ENCODE results near the gene CALML5. TPM values are rescaled to one million over a fixed set of nuclear protein-coding genes. Genes with fewer than 3 reads are reported as not detected.

Gene CALML5
- total RNA-seq, 1 donor from 2014 or later = not detected

- intact Hi-C loops (cut with micrococcal nuclease) = no loop called here
Measured at GRCh38 chr10:5515948-5516761, 16.8 kb upstream of the CALML5 start.

GRCh38 chr10:5514226-5514850 lies 15.0 kb upstream of the CALML5 start:
- no peak for DNase-seq
- no peak overlapping the region for H3K4me3 Mint-ChIP-seq
- H3K36me3 Mint-ChIP-seq (ENCODE audit: low read depth) = no peaks in the 10 kb centered on the region
- H3K9me3 Mint-ChIP-seq = no peaks in the 10 kb centered on the region
- peaks cover 8% of the 10 kb centered on the region for H3K4me1 Mint-ChIP-seq
- intact Hi-C loops (cut with micrococcal nuclease) = no loop called here
- H3K27me3 Mint-ChIP-seq = peaks cover 50% of the 10 kb centered on the region
- no peak overlapping the region for H3K27ac Mint-ChIP-seq

More at GRCh38 chr10:5515948-5516761, 16.8 kb upstream of the CALML5 start:
- Mint-ChIP-seq H3K27me3 (peaks cover 52% of the 10 kb centered on the region), H3K27ac (no peak overlapping the region), H3K9me3 (no peaks in the 10 kb centered on the region), H3K4me3 (no peak overlapping the region), H3K36me3 (ENCODE audit: low read depth) (no peaks in the 10 kb centered on the region), H3K4me1 (peaks cover 8% of the 10 kb centered on the region)
- DNase-seq = no peak

- DNase-seq = no peak
- intact Hi-C loops (cut with micrococcal nuclease) = no loop called here
- Mint-ChIP-seq H3K4me3 (no peak overlapping the region), H3K27ac (no peak overlapping the region), H3K9me3 (no peaks in the 10 kb centered on the region), H3K36me3 (ENCODE audit: low read depth) (no peaks in the 10 kb centered on the region), H3K27me3 (peaks cover 39% of the 10 kb centered on the region), H3K4me1 (peaks cover 8% of the 10 kb centered on the region)
Measured at GRCh38 chr10:5512881-5513612, 13.7 kb upstream of the CALML5 start.

- H3K27ac Mint-ChIP-seq = no peak overlapping the region
Measured at GRCh38 chr10:5512331-5512730, 13.0 kb upstream of the CALML5 start.

GRCh38 chr10:5511885-5512280 lies 12.5 kb upstream of the CALML5 start:
- Mint-ChIP-seq H3K36me3 (ENCODE audit: low read depth) (no peaks in the 10 kb centered on the region), H3K9me3 (no peaks in the 10 kb centered on the region), H3K27ac (no peak overlapping the region), H3K4me3 (no peak overlapping the region), H3K27me3 (peaks cover 35% of the 10 kb centered on the region), H3K4me1 (peaks cover 8% of the 10 kb centered on the region)
- no peak for DNase-seq
- intact Hi-C loops (cut with micrococcal nuclease) = no loop called here

More at GRCh38 chr10:5512331-5512730, 13.0 kb upstream of the CALML5 start:
- H3K9me3 Mint-ChIP-seq = no peaks in the 10 kb centered on the region
- H3K4me1 Mint-ChIP-seq = peaks cover 8% of the 10 kb centered on the region
- H3K27me3 Mint-ChIP-seq = peaks cover 37% of the 10 kb centered on the region
- DNase-seq = no peak
- intact Hi-C loops (cut with micrococcal nuclease) = no loop called here
- no peaks in the 10 kb centered on the region for H3K36me3 Mint-ChIP-seq (ENCODE audit: low read depth)
- no peak overlapping the region for H3K4me3 Mint-ChIP-seq

- intact Hi-C loops (cut with micrococcal nuclease) = no loop called here
- peaks cover 8% of the 10 kb centered on the region for H3K4me1 Mint-ChIP-seq
Measured at GRCh38 chr10:5511231-5511884, 12.0 kb upstream of the CALML5 start.

GRCh38 chr10:5510281-5511072 lies 11.1 kb upstream of the CALML5 start:
- Mint-ChIP-seq H3K4me1 (peaks cover 8% of the 10 kb centered on the region), H3K9me3 (no peaks in the 10 kb centered on the region)
- intact Hi-C loops (cut with micrococcal nuclease) = no loop called here

More at GRCh38 chr10:5511231-5511884, 12.0 kb upstream of the CALML5 start:
- peaks cover 32% of the 10 kb centered on the region for H3K27me3 Mint-ChIP-seq
- no peaks in the 10 kb centered on the region for H3K9me3 Mint-ChIP-seq
- H3K27ac Mint-ChIP-seq = no peak overlapping the region
- no peaks in the 10 kb centered on the region for H3K36me3 Mint-ChIP-seq (ENCODE audit: low read depth)
- no peak for DNase-seq
- no peak overlapping the region for H3K4me3 Mint-ChIP-seq

GRCh38 chr10:5509691-5510090 lies 10.3 kb upstream of the CALML5 start:
- H3K4me1 Mint-ChIP-seq = peaks cover 8% of the 10 kb centered on the region
- H3K4me3 Mint-ChIP-seq = no peak overlapping the region
- H3K27me3 Mint-ChIP-seq = peaks cover 26% of the 10 kb centered on the region
- intact Hi-C loops (cut with micrococcal nuclease) = no loop called here
- H3K9me3 Mint-ChIP-seq = no peaks in the 10 kb centered on the region
- H3K27ac Mint-ChIP-seq = no peak overlapping the region
- H3K36me3 Mint-ChIP-seq (ENCODE audit: low read depth) = no peaks in the 10 kb centered on the region
- no peak for DNase-seq

More at GRCh38 chr10:5510281-5511072, 11.1 kb upstream of the CALML5 start:
- Mint-ChIP-seq H3K36me3 (ENCODE audit: low read depth) (no peaks in the 10 kb centered on the region), H3K27me3 (peaks cover 29% of the 10 kb centered on the region), H3K27ac (no peak overlapping the region), H3K4me3 (no peak overlapping the region)
- DNase-seq = no peak

GRCh38 chr10:5509236-5509635 lies 9.9 kb upstream of the CALML5 start:
- Mint-ChIP-seq H3K4me3 (no peak overlapping the region), H3K36me3 (ENCODE audit: low read depth) (no peaks in the 10 kb centered on the region), H3K9me3 (no peaks in the 10 kb centered on the region), H3K4me1 (peaks cover 8% of the 10 kb centered on the region), H3K27me3 (peaks cover 24% of the 10 kb centered on the region), H3K27ac (no peak overlapping the region)
- DNase-seq = no peak
- intact Hi-C loops (cut with micrococcal nuclease) = no loop called here

GRCh38 chr10:5508786-5509185 lies 9.4 kb upstream of the CALML5 start:
- Mint-ChIP-seq H3K9me3 (no peaks in the 10 kb centered on the region), H3K4me1 (peaks cover 8% of the 10 kb centered on the region), H3K27ac (no peak overlapping the region), H3K4me3 (no peak overlapping the region), H3K36me3 (ENCODE audit: low read depth) (no peaks in the 10 kb centered on the region), H3K27me3 (peaks cover 24% of the 10 kb centered on the region)
- intact Hi-C loops (cut with micrococcal nuclease) = no loop called here
- no peak for DNase-seq

GRCh38 chr10:5508161-5508604 lies 8.8 kb upstream of the CALML5 start:
- H3K27me3 Mint-ChIP-seq = peaks cover 18% of the 10 kb centered on the region
- intact Hi-C loops (cut with micrococcal nuclease) = no loop called here
- DNase-seq = no peak
- H3K9me3 Mint-ChIP-seq = no peaks in the 10 kb centered on the region
- no peaks in the 10 kb centered on the region for H3K36me3 Mint-ChIP-seq (ENCODE audit: low read depth)
- peaks cover 4% of the 10 kb centered on the region for H3K4me1 Mint-ChIP-seq
- no peak overlapping the region for H3K4me3 Mint-ChIP-seq
- H3K27ac Mint-ChIP-seq = no peak overlapping the region

GRCh38 chr10:5507649-5508131 lies 8.3 kb upstream of the CALML5 start:
- Mint-ChIP-seq H3K27ac (no peak overlapping the region), H3K4me1 (no peaks in the 10 kb centered on the region), H3K36me3 (ENCODE audit: low read depth) (no peaks in the 10 kb centered on the region), H3K27me3 (peaks cover 15% of the 10 kb centered on the region), H3K9me3 (no peaks in the 10 kb centered on the region), H3K4me3 (no peak overlapping the region)
- DNase-seq = no peak
- intact Hi-C loops (cut with micrococcal nuclease) = no loop called here
